ENCODE data around the gene DEPP1.

DEPP1 gene

DNA sequence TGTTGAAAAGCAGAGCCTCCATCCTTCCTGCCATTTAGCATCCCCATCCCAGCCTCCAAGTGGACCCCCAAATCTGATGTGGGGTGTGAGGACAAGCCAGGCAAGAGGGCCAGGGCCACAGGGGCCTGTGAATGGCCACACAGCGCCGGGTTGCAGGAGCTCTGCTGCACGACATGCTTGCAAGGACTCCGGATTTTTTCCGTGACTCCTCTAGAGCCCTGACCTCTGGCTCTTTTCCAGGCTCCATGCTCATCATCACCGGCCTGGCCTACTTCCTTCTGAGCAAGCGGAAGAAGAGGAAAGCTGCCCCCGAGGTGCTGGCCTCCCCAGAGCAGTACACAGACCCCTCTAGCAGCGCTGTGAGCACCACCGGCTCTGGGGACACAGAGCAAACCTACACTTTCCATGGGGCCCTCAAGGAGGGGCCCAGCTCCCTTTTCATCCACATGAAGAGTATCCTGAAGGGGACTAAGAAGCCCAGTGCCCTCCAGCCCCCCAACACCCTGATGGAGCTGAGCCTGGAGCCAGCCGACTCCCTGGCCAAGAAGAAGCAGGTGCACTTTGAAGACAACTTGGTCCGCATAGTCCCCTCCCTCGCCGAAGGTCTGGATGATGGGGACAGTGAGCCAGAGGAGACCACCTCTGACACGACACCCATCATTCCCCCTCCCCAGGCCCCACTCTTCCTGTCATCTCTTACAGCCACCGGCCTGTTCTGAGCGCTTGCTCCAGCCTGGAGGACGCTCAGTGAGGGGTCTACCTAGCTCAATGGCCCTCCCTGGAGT, 44.0 kb downstream of the DEPP1 start:
- DNase-seq (ENCODE audit: low read depth in 3 of 3, low spot score in 1 of 3), result no peak

DNA sequence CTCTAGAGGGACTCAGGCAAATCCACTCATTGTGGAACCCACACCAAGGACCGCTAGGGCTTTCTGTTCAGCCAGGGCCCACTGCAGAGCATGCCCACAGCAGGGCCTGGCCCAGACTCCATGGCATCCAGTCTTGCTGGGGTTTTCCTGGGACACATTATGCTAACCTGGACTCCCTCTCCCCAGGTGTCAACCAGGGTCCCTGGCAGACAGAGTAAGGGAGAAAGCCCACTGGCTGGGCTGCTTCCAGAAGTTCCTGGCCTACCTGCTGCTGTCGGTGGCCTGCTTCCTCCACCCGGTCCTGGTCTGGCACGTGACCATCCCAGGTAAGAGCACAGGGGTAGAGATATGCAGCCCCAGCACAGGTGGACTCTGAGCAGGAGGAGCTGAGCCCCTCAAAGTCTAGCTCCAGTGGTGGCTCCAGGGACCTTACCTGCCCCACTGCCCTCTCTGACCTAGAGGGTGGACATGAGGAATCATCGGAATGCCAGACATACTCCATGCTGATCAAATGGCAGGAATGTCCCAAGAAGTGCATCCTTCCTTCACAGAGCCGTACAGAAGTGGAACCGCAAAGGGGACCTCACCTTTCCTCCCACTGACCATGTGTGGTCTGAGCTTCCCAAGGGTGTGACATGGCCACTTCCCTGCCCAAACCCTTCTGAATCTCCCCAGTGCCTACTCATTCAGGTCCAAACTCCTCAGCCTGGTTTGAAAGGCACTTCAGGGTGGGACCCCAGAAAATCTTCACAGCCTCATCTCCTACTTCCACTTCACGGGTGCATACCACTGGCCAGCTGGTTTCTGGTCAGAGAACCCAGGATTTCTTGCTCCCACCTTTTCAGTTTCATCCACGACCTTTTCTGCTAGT, 44.9 kb downstream of the DEPP1 start:
- no peak for DNase-seq (ENCODE audit: low read depth in 3 of 3, low spot score in 1 of 3)

DNA sequence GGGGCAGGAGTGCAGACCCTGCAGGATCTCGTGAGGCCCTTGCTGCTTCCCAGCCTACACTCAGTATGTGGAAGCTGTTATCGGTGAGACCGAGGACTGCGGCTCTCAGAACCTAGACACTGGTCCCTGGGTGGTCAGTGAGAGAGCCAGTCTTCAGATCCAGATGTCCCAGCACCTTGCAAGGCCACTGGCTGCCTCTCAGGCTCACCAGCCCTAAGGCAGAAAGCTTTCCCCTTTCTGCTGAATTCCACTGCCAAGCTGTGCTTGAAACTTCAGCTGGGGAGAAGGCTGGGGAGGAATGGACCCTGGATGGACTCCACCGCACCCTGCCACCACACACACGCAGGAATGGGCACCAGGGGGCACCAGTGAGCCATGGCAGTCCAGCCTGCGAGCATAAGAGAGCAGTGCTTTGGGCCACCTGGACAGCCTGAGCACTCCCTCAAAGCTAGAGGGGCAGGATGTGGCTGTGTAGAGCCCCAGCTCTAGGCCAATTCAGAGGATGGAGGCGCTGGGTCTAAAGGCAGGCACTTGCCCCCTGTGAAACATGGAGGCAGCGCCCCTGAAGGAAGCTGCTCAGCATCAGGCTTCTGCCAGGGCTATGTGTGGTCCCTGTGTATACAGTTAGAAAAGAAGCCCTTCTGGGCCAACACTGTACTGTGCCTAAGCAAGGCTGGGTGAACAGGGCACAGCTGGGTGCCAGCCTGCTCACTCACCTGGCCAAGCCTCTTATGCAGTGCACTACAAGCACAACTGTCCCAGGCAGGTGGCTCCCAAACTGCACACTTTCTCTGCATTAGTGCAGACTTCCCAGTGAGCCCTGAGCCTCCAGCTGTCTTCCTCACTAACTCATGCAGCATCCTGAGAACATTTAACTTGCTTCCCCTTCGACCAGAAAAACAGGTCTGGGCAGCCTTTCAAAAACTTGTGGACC, 45.8 kb downstream of the DEPP1 start:
- peak; percentile 17 to 77 (median 50) for DNase-seq (ENCODE audit: low read depth in 3 of 3, low spot score in 1 of 3)

DNA sequence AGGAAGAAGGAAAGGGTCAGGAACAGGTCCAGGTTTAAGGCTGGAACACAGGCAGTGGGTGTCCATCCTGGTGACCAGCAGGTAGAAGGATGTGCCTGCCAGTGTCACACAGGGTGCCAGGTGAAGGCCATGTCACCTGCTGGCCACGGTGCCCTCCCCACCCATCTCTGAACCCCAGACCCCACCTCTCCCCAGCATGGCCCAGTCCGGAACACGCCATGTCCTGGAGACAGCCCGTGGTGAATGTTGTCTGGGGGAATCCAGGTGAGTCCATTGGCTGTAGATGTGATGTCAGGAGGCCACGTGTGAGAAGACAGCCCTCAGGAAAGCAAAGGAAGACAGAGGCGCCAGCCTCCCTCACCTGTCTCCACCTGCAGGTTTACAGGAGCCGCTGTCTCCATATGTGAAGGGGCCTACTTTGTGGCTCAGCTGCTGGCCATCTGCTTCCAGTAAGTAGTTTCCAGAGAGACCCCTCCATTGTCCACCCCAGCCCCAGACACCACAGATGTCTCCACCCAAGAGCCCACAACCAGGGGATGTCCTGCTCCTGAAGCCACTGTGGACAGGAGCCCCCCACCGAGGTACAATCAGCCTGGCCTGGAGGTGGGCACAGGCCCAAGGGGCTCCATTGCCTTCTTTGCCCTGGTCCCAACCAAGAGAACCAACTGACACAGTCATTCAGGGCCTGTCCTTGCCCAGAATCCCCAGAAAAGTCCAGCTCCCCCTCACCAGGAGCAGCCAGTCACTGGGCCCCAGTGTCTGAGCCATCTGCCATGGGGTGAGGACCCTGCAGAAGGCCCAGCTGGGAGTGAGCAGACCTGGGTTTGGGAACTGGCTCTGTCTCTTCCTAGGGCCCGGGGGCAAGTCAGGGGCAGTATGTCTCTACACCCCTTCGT, 46.7 kb downstream of the DEPP1 start:
- no peak for DNase-seq (ENCODE audit: low read depth in 3 of 3, low spot score in 1 of 3)

DNA sequence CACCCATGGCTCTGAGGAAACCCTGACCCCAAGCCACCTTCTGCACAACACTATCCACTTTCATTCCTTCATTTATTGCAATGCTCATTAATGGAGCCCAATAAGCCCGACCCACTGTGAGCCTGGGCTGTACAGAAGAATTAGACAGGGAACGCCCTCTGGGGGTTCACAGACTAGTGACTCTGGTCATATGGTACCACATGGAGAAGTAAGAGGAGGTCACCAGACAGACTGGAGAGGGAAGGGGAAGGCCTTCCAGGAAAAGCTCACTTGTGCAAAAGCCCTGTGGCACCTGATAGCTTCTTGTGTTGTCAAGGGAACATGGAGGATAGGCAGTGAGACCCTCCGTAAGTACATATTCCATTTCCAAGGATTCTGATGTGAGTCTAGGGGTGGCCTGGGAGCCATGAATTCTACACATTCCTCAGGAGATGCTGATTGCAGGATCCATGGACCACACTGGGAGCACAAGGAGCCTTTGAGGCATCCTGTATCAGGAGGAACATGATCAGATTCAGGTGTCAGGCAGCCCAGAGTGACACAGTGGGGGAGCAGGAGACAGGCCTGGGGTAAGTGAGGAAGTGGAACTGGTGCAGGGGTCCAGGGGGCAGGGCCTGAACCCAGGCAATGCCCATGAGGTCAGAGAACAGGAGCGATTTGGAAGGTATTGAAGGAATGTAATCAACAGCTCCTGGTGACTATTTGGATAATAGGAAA, 47.5 kb downstream of the DEPP1 start:
- DNase-seq (ENCODE audit: low read depth in 3 of 3, low spot score in 1 of 3), result no peak

DNA sequence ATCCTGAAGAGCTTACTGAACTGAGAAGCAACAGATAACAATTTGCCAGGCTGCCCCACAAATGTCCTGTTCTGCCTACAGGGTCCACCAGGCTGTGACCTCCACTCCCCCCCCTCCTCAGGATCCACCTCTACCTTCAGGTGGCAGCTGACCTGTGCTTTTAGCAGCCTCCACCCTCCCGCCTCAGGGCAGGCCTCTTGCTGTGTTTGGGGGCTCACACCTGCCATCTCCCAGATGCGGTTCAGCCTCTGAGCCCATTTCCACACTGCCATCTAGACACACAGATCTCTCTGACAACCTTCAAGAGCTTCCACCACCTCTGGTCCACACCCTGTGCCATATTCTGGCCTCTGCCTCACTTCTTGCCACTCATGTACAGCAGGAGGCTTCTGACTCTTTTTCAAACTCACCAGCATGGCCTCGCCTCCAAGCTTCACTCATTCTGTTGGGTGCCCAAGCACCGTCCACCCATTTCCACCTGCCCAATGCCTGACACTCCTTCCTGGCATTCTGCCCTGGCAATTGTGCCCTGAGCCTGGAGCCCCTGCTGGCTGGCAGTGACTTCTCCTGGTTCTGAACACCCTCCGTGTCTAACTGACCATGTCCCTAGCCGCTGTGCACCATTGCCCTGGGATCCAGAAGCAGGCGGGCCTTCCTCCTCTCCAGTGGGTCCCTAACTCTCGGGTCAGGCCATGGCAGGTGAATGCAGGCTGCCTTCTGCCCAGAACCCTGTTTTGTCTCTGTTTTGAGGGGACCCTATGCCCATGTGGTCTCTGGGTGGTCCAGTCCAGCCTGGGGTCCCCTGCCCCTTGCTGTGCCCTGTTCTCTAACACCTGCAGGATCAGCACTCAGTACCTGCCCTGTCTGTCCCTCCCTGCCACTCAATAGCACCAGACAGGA, 49.0 kb downstream of the DEPP1 start:
- DNase-seq (ENCODE audit: low read depth in 3 of 3, low spot score in 1 of 3), result no peak

DNA sequence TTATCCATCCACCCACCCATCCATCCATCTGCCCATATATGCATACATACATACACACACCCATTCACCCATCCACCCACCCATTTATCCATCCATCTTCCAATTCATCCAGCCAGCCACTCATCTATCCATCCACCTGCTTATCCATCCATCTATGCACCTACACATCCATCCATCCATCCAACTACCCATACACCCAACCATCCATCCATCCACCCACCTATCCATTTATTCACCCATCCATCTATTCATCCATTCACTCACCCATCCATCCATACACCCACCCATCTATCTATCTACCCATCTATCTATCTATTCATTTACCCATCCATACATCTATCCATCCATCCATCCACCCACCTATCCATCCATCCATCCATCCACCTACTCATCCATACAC, 50.1 kb downstream of the DEPP1 start:
- DNase-seq (ENCODE audit: low read depth in 3 of 3, low spot score in 1 of 3), result no peak

DNA sequence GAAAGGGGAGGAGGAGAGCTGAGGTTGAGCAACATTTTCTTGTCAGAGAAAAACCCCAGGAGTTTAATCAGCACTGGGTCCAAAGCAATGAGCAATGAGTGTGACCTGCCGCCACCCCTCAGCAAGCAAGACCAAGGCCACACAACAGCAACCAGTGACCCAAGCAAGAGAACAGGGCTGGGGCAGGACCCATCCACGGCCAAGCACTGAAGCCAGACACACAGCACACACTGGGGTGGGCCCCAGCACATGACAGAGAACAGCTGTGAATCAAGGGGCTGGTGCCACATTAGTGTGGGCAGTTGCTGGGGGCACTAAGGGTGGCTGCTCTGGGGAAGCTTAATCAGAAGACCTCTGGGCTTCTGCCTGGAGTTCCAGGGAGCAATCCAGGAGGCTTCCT, 51.3 kb downstream of the DEPP1 start:
- DNase-seq (ENCODE audit: low read depth in 3 of 3, low spot score in 1 of 3), result no peak

DNA sequence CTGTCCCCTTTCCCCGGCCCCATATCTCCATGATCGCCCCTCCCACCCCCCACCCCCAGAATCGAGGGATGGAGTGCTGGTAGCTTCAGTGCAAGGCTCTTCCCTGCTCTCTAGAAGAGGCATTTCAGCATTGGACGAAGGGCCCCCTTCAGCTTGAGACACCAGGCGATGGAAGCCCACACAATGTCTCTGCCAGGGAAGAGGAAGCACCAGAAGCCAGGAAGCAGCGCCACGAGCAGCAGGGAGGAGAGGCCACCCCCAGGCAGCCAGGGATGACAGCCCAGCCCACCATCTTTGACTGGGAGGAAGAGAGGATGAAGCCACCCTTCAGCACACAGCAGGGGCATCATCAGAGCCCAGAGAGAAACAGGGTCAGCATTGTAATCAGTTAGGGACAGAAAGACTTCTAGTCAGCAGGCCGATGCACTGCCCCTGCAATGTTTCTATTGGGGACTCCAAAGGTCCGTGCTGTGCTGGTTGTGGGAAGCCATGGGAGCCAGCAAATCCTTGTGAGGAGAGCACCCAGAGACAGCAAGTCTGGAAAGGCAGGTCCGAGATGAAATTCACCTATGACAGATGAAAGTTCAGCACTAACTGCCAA, 51.8 kb downstream of the DEPP1 start:
- no peak for DNase-seq (ENCODE audit: low read depth in 3 of 3, low spot score in 1 of 3)
